Measurements from ENCODE around the gene NECTIN1. TPM values are rescaled to one million over a fixed set of nuclear protein-coding genes. Genes with fewer than 3 reads are reported as not detected.

The NECTIN1 gene
- total RNA-seq, 3 donors from 2014 or later: 19.6 to 48.9 (median 45.1) TPM

- H3K36me3 ChIP-seq (ENCODE audit: low read depth): no peaks in the 10 kb centered on the region
- DNase-seq (no peak), ATAC-seq (no peak)
- TF ChIP-seq CTCF (IDR thresholded peaks at IDR 0.05): no peak
- H3K4me1 ChIP-seq (ENCODE audit: low read depth): no peaks in the 10 kb centered on the region
- H3K9me3 ChIP-seq: no peaks in the 10 kb centered on the region
- H3K4me3 ChIP-seq: no peak overlapping the region
- intact Hi-C loops (cut with DNase I, micrococcal nuclease): no loop called here
Observed at GRCh38 chr11:119652907-119653659, 75.9 kb downstream of the NECTIN1 start.

- no peak for DNase-seq
- no peak for TF ChIP-seq CTCF (IDR thresholded peaks at IDR 0.05)
- Histone ChIP-seq H3K36me3 (ENCODE audit: low read depth) (no peaks in the 10 kb centered on the region), H3K4me1 (ENCODE audit: low read depth) (no peaks in the 10 kb centered on the region), H3K9me3 (no peaks in the 10 kb centered on the region), H3K4me3 (no peak overlapping the region)
- intact Hi-C loops (cut with DNase I, micrococcal nuclease): no loop called here
- ATAC-seq: no peak
Observed at GRCh38 chr11:119651802-119652584, 77.0 kb downstream of the NECTIN1 start.

- no peak for DNase-seq
Observed at GRCh38 chr11:119650251-119650650, 78.7 kb downstream of the NECTIN1 start.

GRCh38 chr11:119647254-119647653 is 81.7 kb downstream of the NECTIN1 start:
- no peaks in the 10 kb centered on the region for H3K36me3 ChIP-seq (ENCODE audit: low read depth)
- intact Hi-C loops (cut with DNase I, micrococcal nuclease): no loop called here
- DNase-seq: no peak
- H3K4me3 ChIP-seq: no peak overlapping the region
- H3K4me1 ChIP-seq (ENCODE audit: low read depth): no peaks in the 10 kb centered on the region
- ATAC-seq: no peak
- H3K9me3 ChIP-seq: no peaks in the 10 kb centered on the region
- TF ChIP-seq CTCF (IDR thresholded peaks at IDR 0.05): no peak

More at GRCh38 chr11:119650251-119650650, 78.7 kb downstream of the NECTIN1 start:
- Histone ChIP-seq H3K4me3 (no peak overlapping the region), H3K4me1 (ENCODE audit: low read depth) (no peaks in the 10 kb centered on the region), H3K36me3 (ENCODE audit: low read depth) (no peaks in the 10 kb centered on the region), H3K9me3 (no peaks in the 10 kb centered on the region)
- TF ChIP-seq CTCF (IDR thresholded peaks at IDR 0.05): no peak
- intact Hi-C loops (cut with DNase I, micrococcal nuclease): no loop called here
- ATAC-seq: no peak

GRCh38 chr11:119645018-119645417 is 84.0 kb downstream of the NECTIN1 start:
- no peaks in the 10 kb centered on the region for H3K9me3 ChIP-seq
- ATAC-seq (no peak), DNase-seq (no peak)
- TF ChIP-seq CTCF (IDR thresholded peaks at IDR 0.05): no peak
- H3K4me3 ChIP-seq: no peak overlapping the region
- no peaks in the 10 kb centered on the region for H3K4me1 ChIP-seq (ENCODE audit: low read depth)
- H3K36me3 ChIP-seq (ENCODE audit: low read depth): no peaks in the 10 kb centered on the region
- intact Hi-C loops (cut with DNase I, micrococcal nuclease): no loop called here
